HCT116 (cell line): Measurements from ENCODE around the gene RBPMS2. TPM values are rescaled to one million over a fixed set of nuclear protein-coding genes. Genes with fewer than 3 reads are reported as not detected.

Source experiments
- ATAC-seq: fragments of 200-7000 bp; cut with Tn5 transposase; 2 replicates; pipeline ENCODE4 v1.9.1; 2020; ENCODE audit warnings: mild to moderate bottlenecking, moderate library complexity
- BruUV-seq: library from RNA; stranded (reverse); fragments of 400-500 nt; replicated peaks from 2 replicates; lab custom pipeline; 2021; lab: Mats Ljungman, UMichigan
- CTCF ChIA-PET: fragments of 300-600 bp; sonication (Branson Sonifier 250); formaldehyde crosslinking; loops from one replicate; lab custom pipeline; 2021; ENCODE audit warnings: antibody characterized with exemption; lab: Charles Lee
- POLR2A ChIA-PET: fragments of 300-600, 350-600 bp; sonication (Branson Sonifier 250); formaldehyde crosslinking; loops from one replicate; lab custom pipeline; 2021; ENCODE audit warnings: antibody characterized with exemption; lab: Charles Lee
- RAD21 ChIA-PET, 2 experiments: fragments of 300-600 bp; sonication (Branson Sonifier 250); formaldehyde crosslinking; loops; one replicate each; lab custom pipeline; 2023; ENCODE audit warnings: low total read pairs in 2 of 2; ENCODE audit not compliant: uncharacterized antibody in 2 of 2, unreplicated experiment in 2 of 2, low non-redundant PET in 1 of 2; lab: Charles Lee
- DNase-seq: peaks from one replicate; pipeline ENCODE4 v3.0.0-alpha.2; 2010; ENCODE audit warnings: low read depth, low spot score
- H2AFZ ChIP-seq: fragments of 200-600 bp; shearing (Covaris generic), sonication (generic); 2 replicates; pipeline ENCODE4 v1.6.1; 2017; ENCODE audit warnings: low read depth, mixed run types, mixed read lengths, antibody characterized with exemption, low read length; ENCODE audit not compliant: poor library complexity, severe bottlenecking
- H3K27ac ChIP-seq: 2 replicates; pipeline ENCODE4 v1.5.1; 2012; ENCODE audit warnings: low read depth, low read length
- H3K27me3 ChIP-seq: fragments of 200-600 bp; sonication (generic); 2 replicates; pipeline ENCODE4 v1.6.1; 2016; ENCODE audit warnings: mixed run types, low read length, mixed read lengths; ENCODE audit not compliant: insufficient read depth
- H3K36me3 ChIP-seq, 2 experiments: fragments of 200-500 bp in 1 of 2; fragments of 200-600 bp in 1 of 2; sonication (Bioruptor generic) in 1 of 2; sonication (generic) in 1 of 2; 2 replicates each; pipeline versions ENCODE4 v1.5.1 to v1.6.1; 2014 to 2016; ENCODE audit warnings: low read length in 2 of 2, inconsistent platforms in 1 of 2, mixed read lengths in 1 of 2, mixed run types in 1 of 2; ENCODE audit not compliant: insufficient read depth in 2 of 2, control insufficient read depth in 1 of 2
- H3K4me1 ChIP-seq, 2 experiments: fragments of 200-600 bp in 1 of 2; sonication (generic) in 1 of 2; 2 replicates each; pipeline versions ENCODE4 v1.5.1 to v1.6.1; 2012 to 2017; ENCODE audit warnings: low read length in 2 of 2, inconsistent platforms in 1 of 2, mild to moderate bottlenecking in 1 of 2, mixed read lengths in 1 of 2, mixed run types in 1 of 2, moderate library complexity in 1 of 2; ENCODE audit not compliant: insufficient read depth in 2 of 2, control insufficient read depth in 1 of 2
- H3K4me2 ChIP-seq: fragments of 200-600 bp; sonication (generic); 2 replicates; pipeline ENCODE4 v1.6.1; 2017; ENCODE audit warnings: mixed run types, low read length, mixed read lengths
- H3K4me3 ChIP-seq, 2 experiments: fragments of 200-600 bp in 1 of 2; sonication (generic) in 1 of 2; replicated peaks in 1 of 2; 2 replicates each; pipeline ENCODE4 v1.5.1; 2011 to 2016; ENCODE audit warnings: low read length in 2 of 2, control low read depth in 1 of 2, low read depth in 1 of 2, mild to moderate bottlenecking in 1 of 2, mixed read lengths in 1 of 2, mixed run types in 1 of 2
- H3K79me2 ChIP-seq: fragments of 200-600 bp; sonication (generic); 2 replicates; pipeline ENCODE4 v1.6.1; 2017; ENCODE audit warnings: mild to moderate bottlenecking, mixed run types, low read length, moderate library complexity, mixed read lengths; ENCODE audit not compliant: insufficient read depth
- H3K9ac ChIP-seq: fragments of 200-600 bp; sonication (generic); 2 replicates; pipeline ENCODE4 v1.6.1; 2016; ENCODE audit warnings: low read length, mixed read lengths
- H3K9me2 ChIP-seq: fragments of 200-600 bp; sonication (generic), shearing (Covaris generic); 2 replicates; pipeline ENCODE4 v1.6.1; 2017; ENCODE audit warnings: mixed run types, mild to moderate bottlenecking, moderate library complexity; ENCODE audit not compliant: insufficient read depth
- H3K9me3 ChIP-seq, 2 experiments: fragments of 200-500 bp in 1 of 2; fragments of 200-600 bp in 1 of 2; sonication (Bioruptor generic) in 1 of 2; sonication (generic) in 1 of 2; 2 replicates each; pipeline ENCODE4 v1.6.1; 2014 to 2017; ENCODE audit warnings: low read length in 2 of 2, mixed read lengths in 2 of 2, inconsistent platforms in 1 of 2, low read depth in 1 of 2, mild to moderate bottlenecking in 1 of 2, mixed run types in 1 of 2, moderate library complexity in 1 of 2; ENCODE audit not compliant: control insufficient read depth in 1 of 2, insufficient read depth in 1 of 2
- H4K20me1 ChIP-seq: fragments of 200-600 bp; sonication (generic), shearing (Covaris generic); 2 replicates; pipeline ENCODE4 v1.6.1; 2017; ENCODE audit warnings: mixed run types, mild to moderate bottlenecking, moderate library complexity; ENCODE audit not compliant: insufficient read depth
- CEBPB ChIP-seq: IDR thresholded peaks from 2 replicates; pipeline ENCODE4 v1.6.1; 2012; ENCODE audit warnings: low read depth
- EGR1 ChIP-seq: IDR thresholded peaks from 2 replicates; pipeline ENCODE4 v1.6.1; 2012; ENCODE audit warnings: low read depth
- ELF1 ChIP-seq: IDR thresholded peaks from 2 replicates; pipeline ENCODE4 v1.6.1; 2012; ENCODE audit warnings: low read depth, borderline replicate concordance
- EZH2phosphoT487 ChIP-seq: fragments of 200-600 bp; IDR thresholded peaks from 2 replicates; pipeline ENCODE4 v1.6.1; 2018; ENCODE audit warnings: antibody characterized with exemption, borderline replicate concordance
- JUND ChIP-seq: IDR thresholded peaks from 2 replicates; pipeline ENCODE4 v1.6.1; 2012
- POLR2A ChIP-seq: IDR thresholded peaks from 2 replicates; pipeline ENCODE4 v1.7.0; 2011; ENCODE audit warnings: borderline replicate concordance; ENCODE audit not compliant: insufficient read depth, insufficient read length; ENCODE audit errors: extremely low read depth
- RAD21 ChIP-seq: IDR thresholded peaks from 2 replicates; pipeline ENCODE4 v1.6.1; 2012; ENCODE audit warnings: low read depth, mild to moderate bottlenecking
- SRF ChIP-seq: IDR thresholded peaks from 2 replicates; pipeline ENCODE4 v1.6.1; 2012; ENCODE audit warnings: low read depth
- TCF7L2 ChIP-seq: IDR thresholded peaks from 2 replicates; pipeline ENCODE4 v1.7.0; 2011; ENCODE audit warnings: borderline replicate concordance, inconsistent platforms; ENCODE audit not compliant: insufficient read depth, insufficient read length; ENCODE audit errors: extremely low read depth
- ZFX ChIP-seq: fragments of 450-650 bp; IDR thresholded peaks from 2 replicates; pipeline ENCODE4 v1.6.1; 2017
- ZNF274 ChIP-seq: fragments of 200-500 bp; sonication (Bioruptor generic); IDR thresholded peaks from 2 replicates; pipeline ENCODE4 v1.6.1; 2014; ENCODE audit warnings: mild to moderate bottlenecking, low read depth, low read length, inconsistent platforms
- intact Hi-C: fragments of 100-400 bp; cut with micrococcal nuclease; formaldehyde crosslinking; loops from 2 replicates; pipeline ENCODE4 v1.10.0; 2022
- total RNA-seq: library from RNA; stranded (reverse); gene quantifications from one replicate; pipeline ENCODE4 v1.2.1, GENCODE V29; 2021; ENCODE audit not compliant: unreplicated experiment
- TF ChIP-seq, protein P1 (sequence below): IDR thresholded peaks from 2 replicates; pipeline ENCODE4 v1.6.1; 2012
- TF ChIP-seq, protein P2 (sequence below): IDR thresholded peaks from 2 replicates; pipeline ENCODE4 v1.6.1; 2012; ENCODE audit warnings: low read depth
- TF ChIP-seq, protein P3 (sequence below), 3 experiments: fragments of 200-600 bp in 1 of 3; sonication (generic) in 1 of 3; IDR thresholded peaks in 2 of 3; conservative IDR thresholded peaks in 1 of 3; 2 replicates each; pipeline ENCODE4 v1.5.1; 2012 to 2017; ENCODE audit warnings: low read depth in 2 of 3, low read length in 2 of 3, antibody characterized with exemption in 1 of 3, borderline replicate concordance in 1 of 3, control low read depth in 1 of 3, mild to moderate bottlenecking in 1 of 3, mixed read lengths in 1 of 3, mixed run types in 1 of 3, moderate library complexity in 1 of 3; ENCODE audit not compliant: insufficient read depth in 1 of 3

The RBPMS2 gene
- total RNA-seq, 1 experiment from 2014 or later, result 11.6 TPM

DNA sequence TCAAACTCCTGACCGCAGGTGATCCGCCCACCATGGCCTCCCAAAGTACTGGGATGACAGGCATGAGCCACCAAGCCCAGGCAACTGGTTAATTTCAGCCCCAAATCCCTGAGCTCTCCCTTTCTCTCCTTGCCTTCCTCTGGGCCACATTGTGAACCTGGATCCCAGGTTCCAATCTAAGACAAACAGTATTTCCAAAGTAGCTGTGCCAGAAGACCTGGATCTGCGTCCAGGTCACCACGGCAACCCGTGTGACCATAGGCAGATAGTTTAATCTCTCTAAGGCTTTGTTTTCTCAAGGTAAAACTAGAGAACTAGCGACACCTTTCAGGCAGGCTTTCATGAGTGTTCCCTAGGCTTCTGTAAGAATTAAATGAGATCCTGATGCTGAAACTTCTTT lies 5.9 kb upstream of the RBPMS2 start:
- TF ChIP-seq ZNF274, result no peak
- TF ChIP-seq TCF7L2, result no peak
- TF ChIP-seq JUND, result no peak
- no peak for TF ChIP-seq CEBPB
- TF ChIP-seq, protein P1, sequence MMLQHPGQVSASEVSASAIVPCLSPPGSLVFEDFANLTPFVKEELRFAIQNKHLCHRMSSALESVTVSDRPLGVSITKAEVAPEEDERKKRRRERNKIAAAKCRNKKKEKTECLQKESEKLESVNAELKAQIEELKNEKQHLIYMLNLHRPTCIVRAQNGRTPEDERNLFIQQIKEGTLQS, result no peak
- TF ChIP-seq ZFX, result no peak
- TF ChIP-seq RAD21, result no peak
- TF ChIP-seq ELF1, result no peak
- TF ChIP-seq EGR1, result no peak
- TF ChIP-seq, protein P2, sequence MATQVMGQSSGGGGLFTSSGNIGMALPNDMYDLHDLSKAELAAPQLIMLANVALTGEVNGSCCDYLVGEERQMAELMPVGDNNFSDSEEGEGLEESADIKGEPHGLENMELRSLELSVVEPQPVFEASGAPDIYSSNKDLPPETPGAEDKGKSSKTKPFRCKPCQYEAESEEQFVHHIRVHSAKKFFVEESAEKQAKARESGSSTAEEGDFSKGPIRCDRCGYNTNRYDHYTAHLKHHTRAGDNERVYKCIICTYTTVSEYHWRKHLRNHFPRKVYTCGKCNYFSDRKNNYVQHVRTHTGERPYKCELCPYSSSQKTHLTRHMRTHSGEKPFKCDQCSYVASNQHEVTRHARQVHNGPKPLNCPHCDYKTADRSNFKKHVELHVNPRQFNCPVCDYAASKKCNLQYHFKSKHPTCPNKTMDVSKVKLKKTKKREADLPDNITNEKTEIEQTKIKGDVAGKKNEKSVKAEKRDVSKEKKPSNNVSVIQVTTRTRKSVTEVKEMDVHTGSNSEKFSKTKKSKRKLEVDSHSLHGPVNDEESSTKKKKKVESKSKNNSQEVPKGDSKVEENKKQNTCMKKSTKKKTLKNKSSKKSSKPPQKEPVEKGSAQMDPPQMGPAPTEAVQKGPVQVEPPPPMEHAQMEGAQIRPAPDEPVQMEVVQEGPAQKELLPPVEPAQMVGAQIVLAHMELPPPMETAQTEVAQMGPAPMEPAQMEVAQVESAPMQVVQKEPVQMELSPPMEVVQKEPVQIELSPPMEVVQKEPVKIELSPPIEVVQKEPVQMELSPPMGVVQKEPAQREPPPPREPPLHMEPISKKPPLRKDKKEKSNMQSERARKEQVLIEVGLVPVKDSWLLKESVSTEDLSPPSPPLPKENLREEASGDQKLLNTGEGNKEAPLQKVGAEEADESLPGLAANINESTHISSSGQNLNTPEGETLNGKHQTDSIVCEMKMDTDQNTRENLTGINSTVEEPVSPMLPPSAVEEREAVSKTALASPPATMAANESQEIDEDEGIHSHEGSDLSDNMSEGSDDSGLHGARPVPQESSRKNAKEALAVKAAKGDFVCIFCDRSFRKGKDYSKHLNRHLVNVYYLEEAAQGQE, result no peak
- TF ChIP-seq SRF, result no peak
- TF ChIP-seq, protein P3, sequence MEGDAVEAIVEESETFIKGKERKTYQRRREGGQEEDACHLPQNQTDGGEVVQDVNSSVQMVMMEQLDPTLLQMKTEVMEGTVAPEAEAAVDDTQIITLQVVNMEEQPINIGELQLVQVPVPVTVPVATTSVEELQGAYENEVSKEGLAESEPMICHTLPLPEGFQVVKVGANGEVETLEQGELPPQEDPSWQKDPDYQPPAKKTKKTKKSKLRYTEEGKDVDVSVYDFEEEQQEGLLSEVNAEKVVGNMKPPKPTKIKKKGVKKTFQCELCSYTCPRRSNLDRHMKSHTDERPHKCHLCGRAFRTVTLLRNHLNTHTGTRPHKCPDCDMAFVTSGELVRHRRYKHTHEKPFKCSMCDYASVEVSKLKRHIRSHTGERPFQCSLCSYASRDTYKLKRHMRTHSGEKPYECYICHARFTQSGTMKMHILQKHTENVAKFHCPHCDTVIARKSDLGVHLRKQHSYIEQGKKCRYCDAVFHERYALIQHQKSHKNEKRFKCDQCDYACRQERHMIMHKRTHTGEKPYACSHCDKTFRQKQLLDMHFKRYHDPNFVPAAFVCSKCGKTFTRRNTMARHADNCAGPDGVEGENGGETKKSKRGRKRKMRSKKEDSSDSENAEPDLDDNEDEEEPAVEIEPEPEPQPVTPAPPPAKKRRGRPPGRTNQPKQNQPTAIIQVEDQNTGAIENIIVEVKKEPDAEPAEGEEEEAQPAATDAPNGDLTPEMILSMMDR (IDR thresholded peaks at IDR 0.05 in 2 of 3, conservative IDR thresholded peaks at IDR 0.05 in 1 of 3; ENCODE audit: borderline replicate concordance in 1 of 3, insufficient read depth in 1 of 3, low read depth in 2 of 3, low read length in 2 of 3), result no peak
- TF ChIP-seq EZH2phosphoT487, result no peak
- TF ChIP-seq POLR2A, result no peak
- intact Hi-C loops, result no loop called here
- Histone ChIP-seq H3K4me2 (no peak overlapping the region), H3K9ac (no peak overlapping the region), H3K36me3 (no peaks in the 10 kb centered on the region), H3K27me3 (no peaks in the 10 kb centered on the region), H4K20me1 (no peaks in the 10 kb centered on the region), H3K79me2 (no peaks in the 10 kb centered on the region), H3K9me2 (no peaks in the 10 kb centered on the region), H2AFZ (no peak overlapping the region), H3K4me3 (no peak overlapping the region), H3K9me3 (no peaks in the 10 kb centered on the region), H3K27ac (no peak overlapping the region), H3K4me1 (peaks cover 0 to 3% of the 10 kb centered on the region in 2 experiments; a peak in 2 of 4 replicates)
- ChIA-PET RAD21 (no interaction called here), POLR2A (no interaction called here), CTCF (no interaction called here)
- no peak for ATAC-seq
- DNase-seq, result no peak
- BruUV-seq, result no TSS peak
